Stimulated activated CD4-positive, alpha-beta T cell treated with anti-CD3 and anti-CD28 coated beads, TNF-alpha, amount 100 ng/mL, for 48 hours (primary cell): ENCODE results near the gene NEU2.
"Not testable (repeated sequence)": the region's sequence is repeated elsewhere in the genome, so short reads cannot be mapped to it uniquely, and the experiment has no call there.

Source experiments
- DNase-seq, 3 donors: peaks; one replicate each; pipeline ENCODE4 v3.0.0-alpha.2; 2020; ENCODE audit warnings: low read depth in 3 of 3

The NEU2 gene

DNA sequence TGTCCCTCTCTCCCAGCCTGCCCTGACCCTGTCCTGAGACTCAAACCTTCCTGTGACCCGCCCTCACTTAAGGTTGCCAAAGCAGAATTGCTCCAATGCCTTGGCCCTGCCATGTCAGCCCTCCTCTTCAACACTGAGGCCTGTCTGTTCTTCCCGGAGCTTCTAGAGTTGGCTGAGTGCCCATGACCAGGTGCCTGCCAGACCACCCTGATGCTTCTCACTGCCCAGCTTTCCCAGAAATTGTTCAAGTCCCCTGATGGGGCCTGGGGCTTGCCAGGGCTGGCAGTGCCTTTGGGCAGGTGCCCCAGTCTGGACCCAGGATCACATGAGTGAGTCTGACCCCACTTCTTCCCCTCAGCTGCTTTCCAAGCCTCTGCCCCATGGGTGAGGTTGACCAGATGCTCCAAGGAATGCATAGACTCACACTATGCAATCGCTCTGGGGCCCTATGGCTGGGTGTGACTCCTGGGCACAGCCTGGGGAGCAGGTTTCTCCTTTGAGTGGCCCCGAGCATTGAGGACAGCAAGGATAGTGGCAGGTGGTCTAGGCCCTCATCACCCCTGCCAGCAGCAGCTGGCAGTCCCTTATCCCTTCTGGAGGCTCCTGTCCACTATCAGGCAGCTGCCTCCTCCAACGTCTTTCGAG is 24.6 kb downstream of the NEU2 start:
- no peak for DNase-seq

GRCh38 chr2:233058717-233059546 is 26.5 kb downstream of the NEU2 start:
- DNase-seq, result no peak

- no peak for DNase-seq
These were observed 27.0 kb downstream of the NEU2 start for GRCh38 chr2:233059547-233059796.

DNA sequence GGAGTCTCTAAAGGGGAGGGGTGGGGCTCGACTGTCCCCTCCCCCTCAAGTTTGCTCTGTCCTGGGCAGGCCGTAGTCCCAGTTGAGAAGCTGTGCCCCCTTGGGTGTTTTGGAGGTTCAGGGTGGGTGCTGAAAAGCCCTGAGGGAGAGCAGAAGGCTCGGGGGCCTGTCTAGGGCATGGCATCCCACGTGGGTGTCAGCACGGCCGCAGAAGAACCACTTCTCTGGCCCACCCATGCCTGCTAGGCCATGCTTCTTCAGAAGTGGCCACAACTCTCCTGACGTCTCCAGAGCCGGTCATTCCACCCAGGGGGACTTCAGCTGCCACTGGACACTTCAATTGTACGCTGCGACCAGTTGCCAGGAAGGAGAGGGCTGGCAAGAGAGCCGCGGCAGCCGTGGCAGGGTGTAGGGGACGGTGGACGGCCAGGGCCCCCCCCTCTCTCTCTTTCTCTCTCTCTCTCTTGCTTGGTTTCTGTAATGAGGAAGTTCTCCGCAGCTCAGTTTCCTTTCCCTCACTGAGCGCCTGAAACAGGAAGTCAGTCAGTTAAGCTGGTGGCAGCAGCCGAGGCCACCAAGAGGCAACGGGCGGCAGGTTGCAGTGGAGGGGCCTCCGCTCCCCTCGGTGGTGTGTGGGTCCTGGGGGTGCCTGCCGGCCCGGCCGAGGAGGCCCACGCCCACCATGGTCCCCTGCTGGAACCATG is 27.5 kb downstream of the NEU2 start, which contains the start of gene INPP5D:
TSS of gene INPP5D (plus strand) at position 546 of the 704 bp plus-strand sequence. CDS start at position 683, 137 bp downstream.
- peak in 1 of 3 donors; percentile 56 for DNase-seq

DNA sequence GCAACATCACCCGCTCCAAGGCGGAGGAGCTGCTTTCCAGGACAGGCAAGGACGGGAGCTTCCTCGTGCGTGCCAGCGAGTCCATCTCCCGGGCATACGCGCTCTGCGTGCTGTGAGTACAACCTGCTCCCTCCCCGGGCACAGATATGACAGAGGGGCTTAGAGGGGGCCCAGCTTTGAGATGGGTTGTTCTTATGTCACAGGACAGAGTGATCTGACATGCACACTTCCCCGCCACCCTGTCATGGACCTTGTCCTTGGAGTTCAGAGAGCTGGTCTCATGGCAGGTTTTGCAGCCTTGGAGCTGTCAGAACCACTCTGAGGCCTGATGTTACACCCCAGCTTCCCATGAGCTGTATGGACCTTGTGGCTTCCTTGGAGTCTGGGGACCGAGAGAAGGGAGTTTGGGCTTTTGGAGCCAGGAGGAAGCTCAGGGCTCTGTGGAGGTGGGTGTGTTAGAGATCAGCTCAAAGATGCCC is 28.1 kb downstream of the NEU2 start:
- DNase-seq, result no peak

DNA sequence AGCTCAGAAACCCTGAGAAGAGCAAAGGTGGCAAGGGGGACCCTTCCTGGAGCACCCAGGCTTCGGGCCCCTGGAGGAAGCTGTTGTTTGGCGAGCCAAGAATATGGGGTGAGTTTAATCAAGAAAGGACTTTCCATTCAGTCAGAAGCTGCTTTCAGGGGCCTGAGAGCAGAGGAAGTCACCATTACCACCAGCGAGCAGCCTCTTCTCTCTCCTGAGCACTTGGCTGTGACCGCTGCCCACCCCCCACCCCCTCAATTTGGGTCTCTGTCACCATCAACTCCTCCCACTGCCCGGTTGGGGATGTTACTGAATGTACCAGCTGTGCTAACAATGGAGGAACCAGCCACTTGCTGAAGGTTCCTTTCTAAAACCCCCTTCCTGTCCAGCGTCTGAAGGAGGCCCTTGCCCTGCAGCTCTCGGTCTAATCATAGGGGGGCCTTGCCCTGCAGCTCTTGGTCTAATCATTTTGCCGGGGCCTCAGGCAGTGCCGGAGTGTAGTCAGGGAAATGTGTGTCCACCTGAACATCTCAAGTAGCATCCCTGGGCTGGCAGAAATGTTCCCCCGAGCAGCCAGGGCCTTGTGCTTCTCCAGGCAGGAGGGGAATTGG is 28.6 kb downstream of the NEU2 start:
- DNase-seq, result no peak

DNA sequence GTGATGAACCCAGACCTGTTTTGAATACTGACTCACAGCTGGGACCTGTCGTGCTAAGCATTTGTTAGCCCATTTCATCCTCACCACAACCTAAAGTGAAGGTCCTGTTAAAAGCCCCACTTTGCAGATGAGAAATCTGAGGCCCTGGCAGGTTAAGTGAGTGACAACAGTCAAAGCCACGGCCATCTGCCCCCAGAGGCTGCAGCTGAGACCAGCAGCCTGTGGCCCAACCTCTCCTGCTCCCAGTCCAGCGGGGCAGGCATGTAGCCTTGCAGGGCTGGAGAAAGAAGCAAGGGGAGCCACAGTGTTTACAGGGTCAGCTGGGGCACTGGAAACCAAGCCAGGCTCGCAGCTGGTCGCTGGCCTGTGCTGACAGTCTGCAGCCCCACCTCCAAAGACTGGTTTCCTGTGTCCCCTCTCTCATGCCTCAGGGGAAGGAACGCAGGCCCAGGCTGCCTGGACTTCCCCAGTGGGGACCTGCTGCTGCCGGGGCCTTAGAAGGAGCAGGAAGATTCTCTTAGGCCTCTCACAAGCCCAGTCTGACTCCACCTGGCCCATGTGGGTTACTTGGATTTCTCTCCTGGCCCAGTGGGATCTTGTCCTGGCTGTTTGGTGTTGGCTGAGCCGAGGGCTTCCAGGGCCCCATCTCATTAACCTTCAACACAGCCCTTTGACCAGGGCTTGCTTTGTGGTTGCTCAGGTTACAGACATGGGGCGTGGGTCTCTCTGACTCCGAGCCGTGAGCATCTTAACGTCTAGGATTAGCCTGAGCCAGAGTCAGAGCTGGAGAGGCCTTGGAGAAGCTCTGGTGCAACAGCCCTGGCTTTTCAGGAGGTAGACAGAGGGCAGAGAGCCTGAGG is 29.3 kb downstream of the NEU2 start:
- DNase-seq, result no peak

DNA sequence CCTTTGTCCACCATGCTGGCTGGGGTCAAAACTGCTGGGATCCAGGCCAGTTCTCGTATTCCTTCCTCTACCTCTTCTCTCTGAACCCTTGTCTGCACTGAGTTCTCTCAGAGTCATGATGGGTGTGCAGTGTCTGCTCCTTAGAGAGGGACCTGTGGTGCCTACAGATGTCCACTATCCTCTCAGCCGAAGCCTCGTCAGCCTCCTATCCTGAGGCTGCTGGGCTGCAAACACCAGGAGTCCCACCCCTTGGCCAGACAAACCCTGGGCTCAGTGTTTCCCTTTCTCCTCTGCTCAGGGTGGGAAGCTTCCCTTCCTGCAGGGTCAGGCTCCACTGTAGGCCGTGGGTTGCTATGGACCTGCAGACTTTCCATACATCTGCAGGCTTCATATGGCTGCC is 30.0 kb downstream of the NEU2 start:
- no peak for DNase-seq

GRCh38 chr2:233062946-233063268 is 30.4 kb downstream of the NEU2 start:
- no peak for DNase-seq

GRCh38 chr2:233063269-233063975 is 30.9 kb downstream of the NEU2 start:
- DNase-seq, result no peak

DNA sequence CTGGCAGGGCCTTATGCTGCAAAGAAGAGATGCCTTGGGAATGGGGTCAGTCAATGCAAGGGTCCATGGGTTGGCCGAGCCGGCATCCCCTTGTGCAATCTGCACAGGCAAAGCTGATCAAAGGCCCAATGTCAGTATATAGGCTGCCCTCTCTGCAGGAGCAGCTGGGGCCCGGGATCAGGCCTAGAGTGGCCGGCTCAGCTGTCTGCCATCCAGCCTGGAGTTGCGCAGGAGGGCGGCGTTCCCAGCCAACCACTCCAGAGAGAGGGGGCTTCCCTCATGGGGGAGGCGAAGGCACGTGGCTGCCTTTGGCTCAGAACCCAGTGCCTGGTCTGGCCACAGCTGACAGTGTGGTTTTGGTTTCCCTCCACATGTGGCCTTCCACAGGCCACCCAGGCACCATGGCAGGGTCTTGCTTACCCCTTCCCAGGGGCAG is 31.5 kb downstream of the NEU2 start:
- no peak for DNase-seq

DNA sequence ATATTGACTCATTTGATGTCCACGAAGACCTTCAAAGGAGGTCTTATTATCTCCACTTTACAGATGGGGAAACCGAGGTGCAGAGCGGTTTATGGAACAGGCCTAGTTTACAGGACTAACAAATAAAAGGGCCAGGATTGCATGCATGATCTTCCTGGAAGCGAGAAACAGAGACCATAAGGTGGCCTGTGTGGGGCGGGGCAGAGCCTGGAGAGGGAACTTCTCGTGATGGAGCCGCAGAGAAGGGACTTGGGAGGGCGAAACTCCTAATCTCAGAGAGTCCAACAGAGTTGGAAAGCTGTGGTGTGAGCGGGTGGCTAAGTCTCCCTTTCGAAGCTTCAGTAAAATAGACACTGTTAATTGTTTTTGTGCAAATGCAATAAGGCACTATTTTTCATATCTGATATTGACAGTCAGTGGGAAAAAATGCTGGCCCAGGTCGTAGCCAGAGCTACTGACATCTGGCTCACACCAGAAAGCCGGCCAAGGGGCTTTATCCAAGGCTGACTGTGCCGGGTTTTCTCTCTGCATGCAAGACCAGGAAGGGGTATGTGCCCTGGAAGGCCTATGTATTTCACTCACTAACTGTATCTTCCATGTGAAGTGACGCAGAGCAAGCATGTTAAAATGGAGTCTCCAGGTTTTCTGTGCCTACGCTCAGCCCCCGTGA is 32.2 kb downstream of the NEU2 start:
- DNase-seq, result no peak

DNA sequence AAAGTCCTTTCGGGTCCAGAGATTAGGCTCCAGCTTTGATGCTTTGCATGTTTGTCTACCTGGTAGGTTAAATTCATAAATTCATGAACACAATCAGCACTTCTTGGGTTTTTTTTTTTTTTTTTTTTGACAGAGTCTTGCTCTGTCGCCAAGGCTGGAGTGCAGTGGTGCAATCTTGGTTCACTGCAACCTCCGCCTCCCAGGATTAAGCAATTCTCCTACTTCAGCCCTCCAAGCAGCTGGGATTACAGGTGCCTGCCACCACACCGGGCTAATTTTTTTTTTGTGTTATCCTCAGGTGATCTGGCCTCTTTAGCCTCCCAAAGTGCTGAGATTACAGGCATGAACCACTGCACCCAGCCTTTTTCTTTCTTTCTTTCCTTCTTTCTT is 32.7 kb downstream of the NEU2 start:
- not testable (repeated sequence) for DNase-seq

DNA sequence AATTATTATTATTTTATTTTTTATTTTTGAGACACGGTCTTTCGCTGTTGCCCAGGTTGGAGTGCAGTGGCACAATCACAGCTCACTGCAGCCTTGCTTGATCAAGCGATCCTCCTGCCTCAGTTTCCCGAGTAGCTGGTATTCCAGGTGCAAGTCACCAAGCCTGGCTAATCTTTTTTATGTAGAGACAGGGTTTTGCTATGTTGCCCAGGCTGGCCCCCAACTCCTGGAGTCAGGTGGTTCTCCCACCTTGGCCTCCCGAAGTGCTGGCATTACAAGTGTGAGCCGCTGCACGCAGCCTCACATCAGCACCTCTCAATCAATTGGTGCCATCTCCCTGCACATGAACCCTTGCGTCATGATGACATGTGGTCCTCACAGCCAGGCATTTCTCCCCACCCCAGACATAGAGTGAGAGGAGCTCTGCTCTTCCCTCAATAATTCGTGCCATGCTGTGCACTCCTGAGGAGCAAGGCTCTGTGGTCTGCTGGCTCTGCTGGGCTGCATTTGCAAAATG is 33.5 kb downstream of the NEU2 start:
- DNase-seq, result no peak

DNA sequence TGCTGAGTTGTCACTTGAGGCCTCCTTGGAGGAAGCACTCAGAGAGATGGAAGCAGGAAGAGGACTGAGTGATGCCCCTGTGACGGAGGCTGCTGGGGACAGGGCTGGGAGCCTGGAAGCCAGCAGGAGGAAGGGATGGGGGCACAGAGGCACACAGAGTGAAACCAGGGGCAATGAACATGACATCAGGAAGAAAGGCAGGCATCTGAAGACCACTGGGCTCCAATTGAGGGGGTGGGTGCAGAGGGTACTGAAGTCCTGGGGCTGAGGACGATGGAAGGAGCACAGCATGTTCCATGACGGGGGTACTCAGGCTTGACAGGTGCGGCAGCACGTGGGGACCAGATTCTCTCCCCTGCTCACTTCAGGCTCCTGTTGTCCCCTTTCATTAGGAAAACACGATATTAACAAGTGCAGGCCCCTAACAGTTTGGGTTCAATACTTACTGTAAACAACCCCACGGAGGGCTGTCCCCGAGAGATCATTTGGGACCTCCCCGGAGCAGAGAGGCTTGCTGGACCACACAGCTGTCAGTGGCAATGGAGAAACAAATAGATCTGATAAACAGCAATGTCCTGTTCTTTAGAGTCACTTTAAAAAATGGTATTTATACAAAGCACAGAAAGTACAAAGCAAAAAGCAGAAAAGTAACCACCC is 36.4 kb downstream of the NEU2 start:
- no peak for DNase-seq

- no peak for DNase-seq
These were observed 40.4 kb downstream of the NEU2 start for GRCh38 chr2:233072838-233073237.

DNA sequence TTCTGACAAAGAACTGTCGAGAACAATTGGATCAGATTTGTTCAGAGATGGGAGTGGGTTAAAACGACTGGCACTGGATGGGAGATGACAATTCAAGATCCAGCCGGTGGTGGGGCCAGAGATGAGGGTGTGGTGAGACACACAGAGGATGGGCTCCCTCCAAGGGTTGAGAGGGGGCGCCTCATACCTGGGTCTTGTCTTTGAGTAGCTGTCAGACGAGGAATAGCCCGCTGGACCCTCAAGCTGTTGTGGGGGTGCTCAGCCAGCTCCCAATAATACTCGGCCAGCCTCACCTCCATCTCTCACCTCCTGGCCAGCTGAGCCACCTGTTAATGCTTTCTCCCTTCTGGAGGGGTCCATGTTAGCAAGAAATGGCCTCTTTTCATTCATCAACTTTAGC is 41.6 kb downstream of the NEU2 start:
- no peak for DNase-seq

DNA sequence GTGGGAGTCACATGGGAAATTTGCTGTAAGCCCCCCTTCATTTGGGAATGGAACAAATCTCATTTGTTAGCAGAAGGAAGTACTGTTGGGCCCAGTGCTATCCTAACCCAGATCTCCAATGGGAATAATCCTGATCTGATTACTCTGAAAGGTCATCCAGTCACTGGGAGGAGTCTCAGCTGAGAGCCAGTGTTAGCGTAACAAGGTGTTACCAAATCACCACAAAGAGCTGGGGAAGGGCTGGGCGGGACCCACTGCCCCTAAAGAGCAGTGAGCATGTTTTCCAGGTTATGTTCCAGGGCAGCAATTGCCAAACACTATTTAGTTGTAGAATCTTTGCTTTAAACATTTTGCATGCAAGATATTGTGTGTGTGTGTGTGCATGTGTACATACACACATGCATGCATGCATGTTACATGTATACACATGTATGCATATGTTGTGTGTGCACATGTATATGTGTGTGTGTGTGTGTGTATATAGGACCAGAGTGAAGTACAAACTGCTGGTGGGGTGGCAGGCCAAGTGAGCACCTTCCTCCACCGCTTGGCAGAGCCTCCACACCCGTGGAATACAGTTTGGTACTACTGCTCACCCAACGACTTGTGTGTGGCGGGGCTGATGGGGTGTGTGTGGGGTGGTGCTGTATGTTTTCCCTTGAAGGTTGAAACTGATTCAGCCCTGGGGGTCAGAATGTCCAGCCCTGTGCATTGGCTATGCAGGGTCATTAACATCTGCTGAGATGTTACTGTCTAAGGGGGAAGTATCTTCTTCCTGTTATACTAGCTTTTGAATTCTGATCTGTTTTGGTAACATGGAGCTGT is 42.9 kb downstream of the NEU2 start:
- no peak for DNase-seq

DNA sequence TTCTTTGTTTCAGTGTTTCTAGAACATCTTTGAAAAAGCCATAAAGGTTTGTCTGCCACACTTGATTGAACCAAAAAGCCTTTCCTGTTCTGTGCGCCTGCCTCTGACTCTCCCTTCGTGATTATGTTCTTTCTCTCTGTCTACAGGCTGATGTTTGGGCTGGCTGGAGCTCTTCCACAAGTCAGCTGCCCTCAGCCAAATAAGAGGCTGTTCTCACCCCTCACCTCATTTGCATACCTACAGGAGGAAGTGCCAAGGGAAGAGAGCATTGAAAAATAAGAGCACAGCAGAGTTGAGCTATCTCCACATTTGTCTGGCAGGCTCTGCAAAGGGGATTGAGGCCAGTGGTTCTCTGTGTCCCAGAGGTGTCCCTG is 43.5 kb downstream of the NEU2 start:
- no peak for DNase-seq
